Raji (cell line): ENCODE data around the gene ARHGEF6.
A peak's percentile ranks its signal among the peaks of the same experiment; 100 is the strongest.

ENCODE experiments used
- POLR2A ChIP-seq: IDR thresholded peaks from 2 replicates; pipeline ENCODE4 v1.6.1; 2011; ENCODE audit warnings: low read depth, low read length, control low read depth; ENCODE audit not compliant: insufficient read depth

ARHGEF6 gene

GRCh38 chrX:136780763-136781162 is at the start of gene ARHGEF6:
Gene ARHGEF6 (minus strand): TSS chrX:136780932. CDS start chrX:136780882, 50 bp downstream.
- TF ChIP-seq POLR2A, result peak; percentile 41; the same call in 1 of the 2 replicates

GRCh38 chrX:136829413-136829812 is 48.7 kb upstream of the ARHGEF6 start:
- TF ChIP-seq POLR2A, result no peak

- TF ChIP-seq POLR2A, result no peak
Measured at GRCh38 chrX:136828830-136829229, 48.1 kb upstream of the ARHGEF6 start.

- TF ChIP-seq POLR2A, result no peak
Measured at GRCh38 chrX:136827026-136827425, 46.3 kb upstream of the ARHGEF6 start.

- no peak for TF ChIP-seq POLR2A
Measured at GRCh38 chrX:136825771-136826170, 45.0 kb upstream of the ARHGEF6 start.

GRCh38 chrX:136823175-136823574 is 42.4 kb upstream of the ARHGEF6 start:
- TF ChIP-seq POLR2A, result no peak

- no peak for TF ChIP-seq POLR2A
Measured at GRCh38 chrX:136822337-136823095, 41.8 kb upstream of the ARHGEF6 start.

- no peak for TF ChIP-seq POLR2A
Measured at GRCh38 chrX:136819031-136819703, 38.4 kb upstream of the ARHGEF6 start.

- TF ChIP-seq POLR2A, result no peak
Measured at GRCh38 chrX:136816975-136817374, 36.2 kb upstream of the ARHGEF6 start.

- no peak for TF ChIP-seq POLR2A
Measured at GRCh38 chrX:136814847-136815750, 34.4 kb upstream of the ARHGEF6 start.

GRCh38 chrX:136812286-136812685 is 31.6 kb upstream of the ARHGEF6 start:
- TF ChIP-seq POLR2A, result no peak

- no peak for TF ChIP-seq POLR2A
Measured at GRCh38 chrX:136810493-136810892, 29.8 kb upstream of the ARHGEF6 start.

- no peak for TF ChIP-seq POLR2A
Measured at GRCh38 chrX:136806891-136807410, 26.2 kb upstream of the ARHGEF6 start.

GRCh38 chrX:136802515-136802914 is 21.8 kb upstream of the ARHGEF6 start:
- TF ChIP-seq POLR2A, result no peak

GRCh38 chrX:136797787-136798186 is 17.1 kb upstream of the ARHGEF6 start:
- no peak for TF ChIP-seq POLR2A
